Dedifferentiated amniotic fluid mesenchymal stem cell (primary cell): ENCODE measurements around the gene EGLN1.
A peak's percentile ranks its signal among the peaks of the same experiment; 100 is the strongest.
"Not testable (repeated sequence)": the region's sequence is repeated elsewhere in the genome, so short reads cannot be mapped to it uniquely, and the experiment has no call there.

Experiments
- DNase-seq: peaks from one replicate; pipeline ENCODE4 v3.0.0-alpha.2; 2016; ENCODE audit errors: extremely low spot score

The EGLN1 gene

DNA sequence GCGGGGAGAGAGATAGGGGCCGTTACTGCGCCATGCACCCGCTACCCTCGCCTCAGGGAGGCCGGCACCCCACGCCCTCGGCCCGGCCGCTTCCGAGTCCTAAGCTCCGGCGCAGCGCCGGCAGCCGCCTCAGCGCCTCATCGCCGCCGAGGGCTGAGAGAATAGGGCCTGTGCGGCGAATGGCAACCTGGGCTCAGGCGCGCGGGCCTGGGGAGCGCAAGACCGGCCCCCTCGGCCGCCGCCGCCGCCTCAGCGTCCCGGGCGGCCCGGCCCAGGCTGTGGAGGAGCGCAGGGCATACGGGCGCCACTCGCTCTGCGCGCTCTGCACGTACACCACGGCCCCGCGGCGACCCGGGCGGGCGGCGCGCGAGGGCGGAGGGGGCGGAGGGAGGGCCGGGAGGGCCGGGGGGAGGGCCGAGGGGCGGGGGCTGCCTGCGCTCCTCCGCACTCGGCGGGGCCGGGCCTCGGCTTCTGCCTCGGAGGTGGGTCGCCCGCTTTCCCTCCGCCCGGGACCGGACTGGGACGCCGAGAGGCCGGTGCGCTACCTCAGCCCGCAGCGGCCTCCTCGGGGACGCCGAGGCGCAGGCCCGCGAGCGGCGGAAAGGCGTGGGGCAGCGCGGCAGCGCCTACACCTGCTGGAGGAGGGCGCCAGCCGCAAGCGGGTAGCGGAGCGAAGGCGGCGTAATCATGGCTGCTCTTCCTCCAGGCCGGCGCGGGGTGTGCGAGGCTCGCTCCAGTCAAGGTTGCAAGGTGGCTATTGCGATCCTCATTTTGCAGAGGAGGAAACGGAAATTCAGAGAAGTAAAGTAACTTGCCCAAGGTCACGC lies at the start of gene EGLN1:
TSS of gene EGLN1 (minus strand) at position 317 of the 827 bp plus-strand sequence. CDS start 399 bp downstream, outside the sequence.
- peak; percentile 71 for DNase-seq

DNA sequence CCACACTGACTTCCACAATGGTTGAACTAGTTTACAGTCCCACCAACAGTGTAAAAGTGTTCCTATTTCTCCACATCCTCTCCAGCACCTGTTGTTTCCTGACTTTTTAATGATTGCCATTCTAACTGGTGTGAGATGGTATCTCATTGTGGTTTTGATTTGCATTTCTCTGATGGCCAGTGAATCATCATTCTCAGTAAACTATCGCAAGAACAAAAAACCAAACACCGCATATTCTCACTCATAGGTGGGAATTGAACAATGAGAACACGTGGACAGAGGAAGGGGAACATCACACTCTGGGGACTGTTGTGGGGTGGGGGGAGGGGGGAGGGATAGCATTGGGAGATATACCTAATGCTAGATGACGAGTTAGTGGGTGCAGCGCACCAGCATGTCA lies 49.4 kb upstream of the EGLN1 start:
- not testable (repeated sequence) for DNase-seq

DNA sequence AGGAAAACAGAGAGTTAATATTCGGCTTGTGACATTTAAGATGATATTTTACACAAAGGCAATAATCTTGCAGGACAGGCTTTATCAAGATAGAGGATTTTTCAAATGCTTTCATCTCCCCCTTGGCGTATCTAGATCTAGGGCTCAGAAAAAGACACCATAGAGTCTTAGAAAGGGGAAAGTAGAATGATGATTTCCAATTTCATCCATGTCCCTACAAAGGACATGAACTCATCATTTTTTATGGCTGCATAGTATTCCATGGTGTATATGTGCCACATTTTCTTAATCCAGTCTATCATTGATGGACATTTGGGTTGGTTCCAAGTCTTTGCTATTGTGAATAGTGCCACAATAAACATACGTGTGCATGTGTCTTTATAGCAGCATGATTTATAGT lies 48.9 kb upstream of the EGLN1 start:
- DNase-seq: not testable (repeated sequence)

DNA sequence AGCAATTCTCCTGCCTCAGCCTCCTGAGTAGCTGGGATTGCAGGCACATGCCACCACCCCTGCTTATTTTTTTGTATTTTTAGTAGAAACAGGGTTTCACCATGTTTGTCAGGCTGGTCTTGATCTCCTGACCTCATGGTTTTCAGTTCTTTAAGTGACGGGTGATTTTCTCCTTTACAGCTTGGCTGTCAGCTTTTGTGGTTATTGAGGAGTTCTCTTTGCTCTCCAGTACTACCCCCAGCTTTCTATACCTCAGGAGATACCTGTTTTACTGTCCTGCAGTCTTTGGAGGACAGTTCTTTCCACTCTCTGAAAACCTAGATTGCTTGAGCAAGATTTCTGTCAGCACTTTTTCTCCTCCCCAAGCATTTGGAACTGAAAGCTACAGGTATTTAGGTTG lies 45.9 kb upstream of the EGLN1 start:
- DNase-seq: no peak

DNA sequence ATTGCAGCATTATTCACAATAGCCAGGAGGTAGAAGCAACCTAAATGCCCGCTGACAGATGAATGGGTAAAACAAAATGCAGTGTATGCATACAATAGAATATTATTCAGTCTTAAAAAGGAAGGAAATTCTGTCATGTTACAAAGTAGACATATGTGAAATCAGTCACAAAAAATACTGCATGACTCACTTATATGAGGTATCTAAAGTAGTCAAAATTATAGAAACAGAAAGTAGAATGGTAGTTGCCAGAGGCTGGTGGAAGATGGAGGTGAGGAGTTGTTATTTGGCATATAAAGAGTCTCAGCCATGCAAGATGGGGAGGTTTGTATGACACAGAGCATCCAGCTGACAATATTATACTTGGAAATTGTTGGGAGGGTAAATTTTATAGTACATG lies 43.0 kb upstream of the EGLN1 start:
- DNase-seq: no peak

DNA sequence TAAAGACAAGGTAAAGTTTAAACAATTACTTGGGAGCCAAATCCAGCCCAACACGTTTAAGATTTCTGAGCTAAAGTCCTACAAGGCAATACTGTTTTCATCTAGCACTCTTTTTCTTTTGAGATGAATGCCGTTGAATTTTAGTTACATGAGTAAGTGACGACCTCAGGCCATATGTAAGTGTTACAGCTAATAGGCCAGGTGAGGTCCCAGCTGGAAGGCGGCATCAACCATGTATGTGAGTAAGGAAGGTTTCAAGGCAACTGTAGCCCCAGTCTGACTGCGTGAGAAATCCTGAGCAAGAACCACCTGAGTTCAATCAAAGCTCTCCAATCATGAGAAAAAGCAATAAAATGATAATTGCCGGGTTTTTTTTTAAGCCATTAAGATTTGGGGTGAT lies 41.5 kb upstream of the EGLN1 start:
- no peak for DNase-seq

DNA sequence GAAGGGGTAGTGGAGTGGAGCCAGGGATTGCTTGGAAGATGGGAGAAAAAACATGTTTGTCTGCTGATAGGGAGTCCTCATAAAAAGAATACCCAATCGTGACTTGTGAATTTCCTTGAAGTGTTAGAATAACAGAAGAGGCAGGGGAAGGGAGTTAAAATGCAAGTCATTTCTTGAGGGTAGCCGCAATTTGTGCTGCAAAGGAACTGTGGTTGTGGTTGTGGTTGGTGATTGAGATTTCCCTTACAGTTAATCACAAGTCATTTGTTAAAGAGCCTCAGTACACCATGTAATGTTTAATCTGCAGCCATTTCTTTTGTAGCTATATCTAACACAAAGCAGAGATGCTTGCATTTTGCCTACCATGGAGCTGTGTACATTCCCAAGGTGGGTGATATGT lies 38.5 kb upstream of the EGLN1 start:
- no peak for DNase-seq

DNA sequence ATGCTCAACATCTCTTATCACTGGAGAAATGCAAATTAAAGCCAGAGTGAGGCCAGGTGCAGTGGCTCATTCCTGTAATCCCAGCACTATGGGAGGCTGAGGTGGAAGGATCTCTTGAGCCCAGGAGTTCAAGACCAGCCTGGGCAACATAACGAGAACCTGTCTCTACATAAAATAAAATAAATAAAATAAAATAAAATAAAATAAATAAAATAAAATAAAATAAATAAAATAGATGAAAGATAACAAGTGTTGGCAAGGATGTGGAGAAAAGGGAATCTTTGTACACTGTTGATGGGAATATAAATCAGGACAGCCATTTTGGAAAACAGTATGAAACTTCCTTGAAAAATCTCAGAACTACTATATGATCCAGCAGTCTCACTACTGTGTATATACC lies 37.4 kb upstream of the EGLN1 start:
- not testable (repeated sequence) for DNase-seq

DNA sequence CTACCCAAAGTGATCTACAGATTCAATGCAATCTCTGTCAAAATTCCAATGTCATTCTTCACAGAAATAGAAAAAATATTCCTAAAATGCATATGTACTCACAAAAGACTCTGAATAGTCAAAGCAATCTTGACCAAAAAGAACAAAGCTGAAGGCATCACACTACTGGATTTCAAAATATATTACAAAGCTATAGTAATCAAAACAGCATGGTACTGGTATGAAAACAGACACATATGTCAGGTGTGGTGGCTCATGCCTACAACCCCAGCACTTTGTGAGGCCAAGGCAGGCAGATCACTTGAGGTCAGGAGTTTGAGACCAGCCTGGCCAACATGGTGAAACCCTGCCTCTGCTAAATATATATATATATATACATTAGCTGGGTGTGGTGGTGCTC lies 35.9 kb upstream of the EGLN1 start:
- DNase-seq: not testable (repeated sequence)

DNA sequence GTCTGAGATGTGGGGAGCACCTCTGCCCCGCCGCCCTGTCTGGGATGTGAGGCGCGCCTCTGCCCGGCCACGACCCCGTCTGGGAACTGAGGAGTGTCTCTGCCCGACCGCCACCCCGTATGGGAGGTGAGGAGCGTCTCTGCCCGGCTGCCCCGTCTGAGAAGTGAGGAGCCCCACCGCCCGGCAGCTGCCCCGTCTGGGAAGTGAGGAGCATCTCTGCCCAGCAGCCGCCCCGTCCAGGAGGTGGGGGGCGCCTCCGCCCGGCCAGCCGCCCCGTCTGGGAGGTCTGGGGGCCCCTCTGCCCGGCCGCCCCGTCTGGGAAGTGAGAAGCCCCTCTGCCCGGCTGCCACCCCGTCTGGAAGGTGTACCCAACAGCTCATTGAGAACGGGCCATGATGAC lies 32.0 kb upstream of the EGLN1 start:
- not testable (repeated sequence) for DNase-seq

DNA sequence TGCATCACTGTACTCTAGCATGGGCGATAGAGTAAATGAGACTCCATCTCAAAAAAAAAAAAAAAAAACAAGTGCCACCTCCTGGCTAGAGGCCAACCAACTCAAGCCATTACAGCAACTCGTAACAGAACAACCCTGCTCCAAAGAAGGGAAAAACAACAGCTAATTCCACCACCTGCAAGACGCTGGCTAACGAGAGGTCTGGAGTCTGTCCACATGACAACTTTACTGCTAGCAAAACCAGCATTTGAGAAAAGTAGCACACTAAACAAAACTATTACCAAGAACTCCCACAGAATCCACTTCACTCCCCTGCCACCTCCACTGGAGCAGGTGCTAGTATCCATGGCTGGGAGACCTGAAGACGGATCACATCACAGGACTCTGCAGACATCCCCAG lies 24.1 kb upstream of the EGLN1 start:
- no peak for DNase-seq

DNA sequence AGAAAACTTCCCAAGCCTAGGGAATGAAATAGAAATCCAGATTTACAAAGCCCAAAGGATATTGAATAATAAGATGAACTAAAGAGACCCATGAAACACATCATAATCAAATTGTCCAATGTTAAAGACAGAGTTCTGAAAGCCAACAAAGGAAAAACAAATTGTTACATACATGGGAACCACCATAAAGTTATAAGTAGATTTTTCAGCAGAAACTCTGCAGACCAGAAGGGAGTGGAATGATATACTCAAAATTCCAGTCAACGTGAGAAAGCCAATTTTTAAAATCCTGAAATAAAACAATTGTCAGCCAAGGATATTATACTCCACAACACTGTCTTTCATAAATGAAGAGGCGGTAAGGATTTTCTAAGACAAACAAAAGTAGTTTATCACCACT lies 22.0 kb upstream of the EGLN1 start:
- DNase-seq: no peak

DNA sequence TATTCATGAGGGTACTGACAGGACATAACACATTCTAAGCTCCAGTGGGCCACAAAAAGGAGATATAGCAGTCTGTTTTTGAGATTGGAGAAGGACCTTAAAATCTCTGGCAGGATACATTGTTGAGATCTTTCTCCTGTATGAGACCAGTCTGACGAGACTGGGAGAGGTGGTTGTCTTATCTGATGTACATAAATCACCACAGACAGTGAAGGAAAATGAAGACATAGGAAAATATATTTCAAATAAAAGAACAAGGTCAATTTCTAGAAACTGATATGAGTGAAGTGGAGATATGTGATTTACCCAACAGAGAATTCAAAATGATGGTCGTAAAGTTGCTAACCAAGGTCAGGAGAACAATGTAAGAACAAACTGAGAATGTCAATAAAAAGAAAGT lies 21.3 kb upstream of the EGLN1 start:
- no peak for DNase-seq

DNA sequence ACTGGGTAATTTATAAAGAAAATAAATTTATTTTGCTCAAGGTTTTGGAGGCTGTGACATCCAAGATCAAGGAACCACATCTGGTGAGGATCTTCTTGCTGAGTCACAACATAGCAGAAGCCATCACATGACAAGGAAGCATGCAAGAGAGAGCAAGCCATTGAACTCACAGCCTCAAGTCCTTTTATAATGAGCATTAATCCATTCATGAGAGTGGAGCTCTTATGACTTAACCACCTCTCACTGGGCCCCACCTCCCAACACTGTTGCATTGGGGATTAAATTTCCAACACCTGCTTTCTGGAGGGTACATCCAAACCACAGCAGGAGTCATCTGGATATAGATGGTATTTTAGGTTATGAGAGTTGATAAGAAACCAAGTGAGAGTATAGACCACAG lies 20.6 kb upstream of the EGLN1 start:
- no peak for DNase-seq

DNA sequence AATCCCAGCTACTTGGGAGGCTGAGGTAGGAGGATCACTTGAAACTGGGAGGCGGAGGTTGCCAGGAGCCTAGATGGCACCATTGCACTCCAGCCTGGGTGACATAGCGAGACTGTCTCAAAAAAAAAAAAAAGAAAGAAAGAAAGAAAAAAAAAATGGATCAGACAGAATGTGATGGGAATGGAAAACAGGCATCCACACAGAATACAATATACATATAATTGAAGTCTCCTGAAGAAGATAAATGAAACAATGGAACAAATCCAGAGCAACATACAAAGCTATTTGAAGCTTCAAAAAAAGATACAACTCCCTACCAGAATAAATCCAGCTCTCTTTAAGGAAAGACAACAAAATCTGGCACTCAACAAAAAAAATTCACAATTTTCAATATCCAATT lies 10.9 kb upstream of the EGLN1 start:
- DNase-seq: no peak

DNA sequence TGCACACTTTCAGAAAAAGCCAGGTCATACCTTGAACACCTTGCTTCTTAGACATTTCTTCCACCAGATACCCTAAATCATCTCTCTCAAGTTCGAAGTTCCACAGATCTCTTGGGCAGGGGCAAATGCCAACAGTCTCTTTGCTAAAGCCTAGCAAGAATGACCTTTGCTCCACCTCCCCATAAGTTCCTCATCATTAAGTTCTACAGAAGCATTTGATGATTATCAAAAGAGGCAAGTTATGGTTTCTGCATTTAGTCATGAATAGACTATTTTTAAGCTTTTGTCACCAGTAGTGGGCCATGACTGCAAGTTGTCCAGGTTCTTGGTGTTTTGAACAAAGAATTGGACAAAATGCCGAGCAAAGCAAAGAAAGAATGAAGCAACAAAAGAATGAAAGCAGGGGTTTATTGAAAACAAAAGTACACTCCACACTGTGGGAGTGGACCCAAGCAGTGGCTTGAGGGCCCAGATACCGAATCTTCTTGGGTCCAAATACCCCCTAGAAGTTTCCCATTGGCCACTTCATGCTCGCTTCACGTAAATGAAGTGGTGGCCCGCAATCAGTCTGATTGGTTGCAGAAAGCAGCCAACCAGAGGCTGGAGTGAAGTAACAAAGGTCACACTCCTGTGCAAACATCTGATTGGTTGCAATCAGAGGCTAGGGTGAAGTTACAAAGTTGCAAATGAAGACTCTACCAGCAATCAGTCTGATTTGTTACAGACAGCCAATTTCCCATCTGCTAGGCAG lies 9.8 kb upstream of the EGLN1 start:
- no peak for DNase-seq

DNA sequence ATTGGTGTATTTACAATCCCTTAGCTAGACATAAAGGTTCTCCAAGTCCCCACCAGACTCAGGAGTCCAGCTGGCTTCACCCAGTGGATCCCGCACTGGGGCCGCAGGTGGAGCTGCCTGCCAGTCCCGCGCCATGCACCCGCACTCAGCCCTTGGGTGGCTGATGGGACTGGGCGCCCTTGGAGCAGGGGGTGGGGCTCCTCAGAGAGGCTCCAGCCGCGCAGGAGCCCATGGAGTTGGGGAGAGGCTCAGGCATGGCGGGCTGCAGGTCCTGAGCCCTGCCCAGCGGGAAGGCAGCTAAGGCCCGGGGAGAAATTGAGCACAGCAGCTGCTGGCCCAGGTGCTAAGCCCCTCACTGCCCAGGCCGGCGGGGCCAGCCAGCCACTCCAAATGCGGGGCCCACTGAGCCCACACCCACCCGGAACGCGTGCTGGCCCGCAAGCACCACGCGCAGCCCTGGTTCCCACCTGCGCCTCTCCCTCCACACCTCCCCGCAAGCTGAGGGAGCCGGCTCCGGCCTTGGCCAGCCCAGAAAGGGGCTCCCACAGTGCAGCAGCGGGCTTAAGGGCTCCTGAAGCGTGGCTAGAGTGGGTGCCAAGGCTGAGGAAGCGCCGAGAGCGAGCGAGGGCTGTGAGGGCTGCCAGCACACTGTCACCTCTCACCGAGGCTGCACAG lies 8.7 kb upstream of the EGLN1 start:
- not testable (repeated sequence) for DNase-seq

DNA sequence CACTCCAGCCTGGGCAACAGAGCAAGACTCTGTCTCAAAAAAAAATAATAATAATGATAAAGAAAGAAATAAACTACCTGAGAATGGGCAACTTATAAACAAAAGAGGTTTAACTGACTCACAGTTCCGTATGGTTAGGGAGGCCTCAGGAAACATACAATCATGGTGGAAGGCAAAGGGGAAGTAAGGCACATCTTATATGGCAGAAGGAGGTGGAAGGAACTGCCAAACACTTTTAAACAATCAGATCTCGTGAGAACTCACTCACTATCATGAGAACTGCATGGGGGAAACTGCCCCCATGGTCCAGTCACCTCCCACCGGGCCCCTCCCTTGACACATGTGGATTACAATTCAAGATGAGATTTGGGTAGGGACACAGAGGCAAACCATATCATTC lies 6.3 kb upstream of the EGLN1 start:
- no peak for DNase-seq

DNA sequence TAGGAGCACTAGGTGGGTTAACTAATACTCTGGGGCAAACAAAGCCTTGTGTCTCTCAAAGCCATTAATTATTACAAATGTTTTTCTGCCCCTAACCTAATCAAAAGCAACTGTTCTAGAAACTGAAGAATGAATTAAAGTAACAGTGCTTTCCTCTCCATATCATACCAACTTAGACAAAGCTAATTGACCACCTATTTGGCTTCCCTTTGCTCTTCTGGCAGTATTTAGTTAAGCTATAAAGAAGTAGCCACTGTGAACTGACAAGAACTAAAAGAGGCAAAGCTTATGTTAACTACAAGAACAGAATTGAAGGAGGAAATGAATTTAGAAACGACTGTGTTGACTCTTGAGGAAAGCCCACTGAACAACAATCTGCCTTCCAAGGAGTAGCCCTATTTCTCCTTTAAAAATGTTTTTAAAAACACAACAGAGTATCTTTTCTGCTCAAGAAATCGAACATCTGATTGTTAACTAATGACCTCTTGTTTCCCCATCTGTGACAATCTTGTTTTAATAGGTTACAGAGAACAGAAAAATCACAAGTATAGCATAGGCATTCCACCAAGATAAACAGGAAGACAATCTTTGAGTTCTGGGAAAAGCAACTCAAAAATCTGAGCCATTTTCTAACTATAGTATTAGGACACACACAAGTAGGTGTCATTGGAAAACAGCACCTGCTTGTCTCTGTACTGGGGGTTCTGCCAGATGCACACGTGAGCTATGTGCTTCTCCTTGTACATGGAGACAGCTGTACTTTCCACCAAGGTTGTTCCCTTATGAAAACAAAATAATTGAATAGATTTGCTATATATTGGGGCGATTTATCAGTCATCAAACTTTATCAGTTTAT lies 3.1 kb upstream of the EGLN1 start:
- DNase-seq: no peak

DNA sequence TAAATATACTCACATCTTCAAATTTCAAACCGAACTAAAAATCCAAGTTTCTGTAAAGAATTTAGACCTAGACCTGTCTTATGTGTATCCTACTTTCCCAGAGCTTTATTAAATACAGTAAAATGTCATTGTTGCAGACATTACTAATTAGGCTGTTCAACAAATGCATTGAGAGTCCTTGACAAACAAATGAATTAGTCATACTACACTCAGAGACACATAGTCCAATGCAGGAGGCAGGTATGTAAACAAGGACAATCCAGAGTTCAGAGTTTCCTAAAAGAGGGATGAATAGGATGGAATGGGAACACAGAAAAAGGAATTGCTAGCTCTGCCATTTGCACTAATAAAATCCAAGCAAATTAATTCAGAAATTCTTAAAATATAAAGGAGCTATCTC lies 1.6 kb upstream of the EGLN1 start:
- no peak for DNase-seq

DNA sequence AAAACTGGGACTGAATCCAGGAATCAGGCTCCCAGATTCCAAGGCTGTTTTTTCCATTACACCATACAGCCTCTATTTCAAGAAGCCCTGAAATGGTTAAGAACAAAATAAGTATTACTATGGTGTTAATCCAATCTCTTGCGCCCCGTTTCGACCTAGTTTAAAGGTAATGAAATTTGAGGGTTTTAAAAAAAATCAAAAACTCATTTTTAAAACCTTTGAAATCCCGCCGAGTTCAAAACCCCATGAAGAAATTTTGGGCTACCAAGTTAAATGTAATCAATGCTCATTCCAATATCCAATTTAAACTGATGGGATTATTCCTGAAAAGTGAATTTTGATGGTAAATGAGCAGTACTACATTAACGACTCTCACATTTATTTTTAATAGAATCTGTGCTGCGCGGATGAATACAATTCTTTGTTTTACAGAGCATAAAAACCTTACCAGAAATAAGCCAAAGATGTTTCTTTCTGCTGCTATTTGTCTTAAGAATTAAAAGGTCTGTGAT lies 767 bp upstream of the EGLN1 start:
- DNase-seq: no peak
